HG03442 (cell line): Measurements from ENCODE around the gene ASPRV1.

Experiments
- ATAC-seq: cut with Tn5 transposase; IDR thresholded peaks from one replicate; pipeline ENCODE4 v1.9.1; 2021; ENCODE audit warnings: mild to moderate bottlenecking, moderate library complexity; ENCODE audit not compliant: unreplicated experiment

ASPRV1 gene

DNA sequence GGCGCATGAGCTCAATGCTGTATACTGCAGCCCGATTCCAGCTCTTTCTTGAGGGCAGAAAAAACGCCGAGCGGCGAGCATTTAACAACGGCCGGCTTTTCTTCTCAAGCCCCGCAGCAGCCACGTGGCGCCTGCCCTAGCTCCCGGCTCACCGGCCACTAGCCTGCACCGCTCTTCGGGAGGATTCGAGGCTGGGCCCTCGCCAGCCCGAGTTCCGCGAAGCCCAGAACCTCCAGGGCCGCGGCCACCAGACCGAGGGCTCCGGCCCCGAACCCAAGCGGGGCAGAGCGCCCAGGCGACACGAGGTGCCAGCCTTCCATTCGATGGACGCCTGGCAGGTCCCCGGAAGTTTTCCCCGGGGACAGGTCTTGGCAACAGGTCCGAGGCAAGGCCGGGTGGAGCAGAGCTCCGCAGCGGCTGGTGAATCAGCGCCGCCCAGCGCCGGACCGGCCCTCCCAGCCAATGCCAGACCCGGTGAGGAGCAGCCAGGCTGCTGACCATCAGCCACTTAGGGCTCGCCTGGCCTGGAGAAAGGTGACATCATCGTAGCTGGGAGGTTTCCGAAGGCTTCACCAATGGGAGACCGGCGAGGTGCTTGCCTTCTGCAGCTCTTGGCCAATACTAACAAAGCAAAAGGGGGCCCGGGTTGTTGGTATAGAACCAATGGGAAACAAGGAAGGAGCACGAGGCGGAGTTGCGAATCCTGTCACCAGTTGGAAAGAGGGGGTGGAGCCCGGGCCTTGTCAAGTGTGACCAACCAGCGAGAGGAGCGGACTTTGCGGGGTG, 47.1 kb downstream of the ASPRV1 start:
- peak; percentile 83 for ATAC-seq

DNA sequence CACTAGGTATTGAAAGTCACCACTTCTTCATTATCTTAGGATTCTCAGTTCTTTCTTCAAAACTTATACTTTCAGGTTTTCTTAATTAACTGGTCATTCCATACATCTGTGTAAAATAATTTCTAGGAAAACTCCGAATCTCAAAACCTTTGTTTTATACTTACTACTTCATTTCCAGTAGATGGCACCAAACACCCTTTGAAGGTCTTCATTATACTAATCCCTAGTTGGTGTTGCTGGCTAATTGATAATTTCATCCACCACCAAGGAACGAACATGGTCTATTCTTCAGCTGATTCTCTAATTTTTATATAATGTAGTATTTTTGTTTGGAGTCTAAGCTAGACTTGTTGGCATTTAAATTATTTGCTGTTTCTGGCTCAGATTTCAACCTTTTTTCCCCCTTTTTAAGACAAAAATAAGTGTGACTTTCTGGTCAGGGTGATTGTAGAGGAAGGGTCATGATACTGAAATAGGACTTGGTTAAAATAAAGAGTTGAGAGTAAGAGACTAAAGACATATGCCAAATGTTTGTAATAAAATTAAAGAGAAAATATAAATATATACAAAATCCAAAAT, 49.4 kb downstream of the ASPRV1 start:
- no peak for ATAC-seq
